HK-2 (cell line): ENCODE data around the gene UTP25.
A peak's percentile ranks its signal among the peaks of the same experiment; 100 is the strongest.

Source experiments
- DNase-seq: peaks from one replicate; pipeline ENCODE4 v3.0.0-alpha.2; 2018; ENCODE audit not compliant: unreplicated experiment

The UTP25 gene

DNA sequence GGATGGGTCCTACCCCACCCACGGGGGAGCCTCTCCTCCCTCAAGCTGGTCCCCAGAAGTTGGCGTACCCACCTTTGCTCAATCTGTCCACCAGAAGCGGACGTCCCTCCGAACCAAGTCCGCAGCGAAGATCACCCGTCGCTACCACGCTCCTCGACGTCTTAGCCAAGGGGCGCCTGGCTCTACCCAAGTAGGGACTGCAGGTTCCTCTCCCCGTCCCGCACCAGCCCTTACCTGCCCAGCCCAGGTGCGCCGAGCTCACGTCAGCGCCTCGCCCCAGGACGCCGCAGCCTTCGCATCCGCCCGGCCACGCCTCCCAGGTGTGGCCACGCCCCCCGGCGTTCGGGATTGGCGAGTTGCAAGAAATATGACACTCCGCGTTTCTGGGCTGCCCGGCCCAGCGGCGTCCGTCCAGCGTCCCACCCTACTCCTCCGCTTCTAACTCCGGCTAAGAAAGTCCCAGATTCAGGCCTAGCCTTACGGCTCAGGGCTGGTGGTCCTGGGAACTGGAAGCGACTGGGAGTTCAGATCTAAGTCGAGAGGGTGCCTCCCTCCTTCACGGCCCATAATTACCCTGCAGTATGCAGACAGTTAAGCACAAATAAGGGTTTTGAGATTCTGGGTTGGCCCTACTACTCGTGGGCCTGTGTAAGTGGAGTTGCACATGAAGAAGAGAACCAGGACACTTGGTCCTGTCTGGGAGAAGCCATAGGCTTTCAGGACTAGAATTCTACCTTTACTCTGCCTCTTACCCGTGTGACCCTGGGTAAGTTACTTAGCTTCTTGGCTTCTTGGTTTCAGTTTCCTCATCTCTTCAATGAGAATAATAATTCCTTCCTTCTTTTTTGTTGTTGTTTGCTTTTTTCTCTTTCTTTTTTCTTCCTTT, 21.7 kb upstream of the UTP25 start, which contains the start of gene IRF6:
IRF6 (minus strand) TSS at position 268 of the 886 bp plus-strand sequence. CDS start 4,729 bp downstream, outside the sequence.
- DNase-seq, result peak; percentile 87

- DNase-seq, result no peak
Observed at GRCh38 chr1:209807509-209807908, 20.3 kb upstream of the UTP25 start.

- DNase-seq, result peak; percentile 85
Observed at GRCh38 chr1:209808059-209808581, 19.7 kb upstream of the UTP25 start.

DNA sequence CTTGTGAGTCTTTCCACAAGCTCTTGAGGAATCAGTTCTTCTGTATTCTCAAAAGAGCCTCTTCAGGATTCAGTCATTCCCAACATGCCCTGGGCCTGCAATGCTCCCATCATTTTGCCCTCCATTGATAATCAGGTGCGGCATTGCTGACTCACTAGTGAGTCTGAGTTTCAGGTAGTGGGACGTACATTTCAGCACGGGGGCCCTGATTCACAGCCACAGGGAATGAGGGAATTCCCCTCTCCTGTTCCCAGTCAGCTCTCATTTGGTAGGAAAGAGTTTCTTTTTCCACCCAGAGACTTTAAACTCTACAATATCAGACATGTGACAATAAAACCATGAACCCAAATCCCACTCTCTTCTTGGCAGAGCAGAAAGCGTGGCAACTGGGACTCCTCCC, 18.2 kb upstream of the UTP25 start:
- DNase-seq, result peak; percentile 60

- DNase-seq, result no peak
Observed at GRCh38 chr1:209810783-209811182, 17.0 kb upstream of the UTP25 start.

DNA sequence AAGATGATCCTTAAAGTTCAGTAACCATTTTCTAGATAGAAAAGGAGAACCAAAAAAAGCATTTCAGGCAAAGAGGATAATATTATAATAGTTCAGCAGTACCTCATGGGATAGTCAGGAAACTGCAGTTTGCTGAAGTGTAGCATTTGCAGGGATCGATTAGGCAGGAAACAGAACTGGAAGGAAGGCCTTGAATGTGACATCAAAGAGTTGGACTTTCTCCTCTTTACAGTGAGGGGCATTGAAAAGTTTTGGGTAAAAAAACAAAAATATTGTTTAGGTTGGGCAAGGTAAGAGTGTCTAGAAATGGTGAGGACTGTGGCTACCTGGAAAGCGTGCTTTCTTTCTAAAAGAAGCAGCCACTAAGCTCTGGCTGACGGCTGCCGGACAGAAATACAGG, 13.9 kb upstream of the UTP25 start:
- DNase-seq, result no peak

GRCh38 chr1:209815490-209815889, 12.3 kb upstream of the UTP25 start:
- no peak for DNase-seq

GRCh38 chr1:209815931-209816341, 11.8 kb upstream of the UTP25 start:
- DNase-seq, result no peak

- DNase-seq, result no peak
Observed at GRCh38 chr1:209816923-209817322, 10.8 kb upstream of the UTP25 start.

GRCh38 chr1:209817691-209818090, 10.1 kb upstream of the UTP25 start:
- DNase-seq, result no peak

DNA sequence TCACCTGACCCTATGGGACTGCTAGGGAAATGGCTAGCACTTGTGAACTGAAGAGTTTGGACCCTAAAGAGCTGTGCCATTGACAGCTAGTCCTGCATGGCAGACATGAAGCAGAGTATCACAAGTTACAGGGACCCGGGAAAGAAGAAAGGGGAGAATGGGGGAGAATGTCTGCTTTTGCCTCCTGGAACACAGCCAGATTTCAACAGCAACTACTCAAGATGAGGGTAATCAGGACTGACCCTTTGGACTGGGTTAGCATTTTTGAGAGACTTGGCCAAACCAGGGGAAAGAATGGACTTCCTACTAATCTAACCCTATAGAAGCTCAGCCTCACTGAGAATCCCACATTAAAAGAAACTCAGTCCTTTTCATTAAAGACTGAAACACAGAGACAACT, 8.7 kb upstream of the UTP25 start:
- no peak for DNase-seq

GRCh38 chr1:209820986-209821385, 6.8 kb upstream of the UTP25 start:
- no peak for DNase-seq

GRCh38 chr1:209822706-209823105, 5.1 kb upstream of the UTP25 start:
- DNase-seq, result no peak

GRCh38 chr1:209823143-209824041, 4.4 kb upstream of the UTP25 start:
- DNase-seq, result no peak

DNA sequence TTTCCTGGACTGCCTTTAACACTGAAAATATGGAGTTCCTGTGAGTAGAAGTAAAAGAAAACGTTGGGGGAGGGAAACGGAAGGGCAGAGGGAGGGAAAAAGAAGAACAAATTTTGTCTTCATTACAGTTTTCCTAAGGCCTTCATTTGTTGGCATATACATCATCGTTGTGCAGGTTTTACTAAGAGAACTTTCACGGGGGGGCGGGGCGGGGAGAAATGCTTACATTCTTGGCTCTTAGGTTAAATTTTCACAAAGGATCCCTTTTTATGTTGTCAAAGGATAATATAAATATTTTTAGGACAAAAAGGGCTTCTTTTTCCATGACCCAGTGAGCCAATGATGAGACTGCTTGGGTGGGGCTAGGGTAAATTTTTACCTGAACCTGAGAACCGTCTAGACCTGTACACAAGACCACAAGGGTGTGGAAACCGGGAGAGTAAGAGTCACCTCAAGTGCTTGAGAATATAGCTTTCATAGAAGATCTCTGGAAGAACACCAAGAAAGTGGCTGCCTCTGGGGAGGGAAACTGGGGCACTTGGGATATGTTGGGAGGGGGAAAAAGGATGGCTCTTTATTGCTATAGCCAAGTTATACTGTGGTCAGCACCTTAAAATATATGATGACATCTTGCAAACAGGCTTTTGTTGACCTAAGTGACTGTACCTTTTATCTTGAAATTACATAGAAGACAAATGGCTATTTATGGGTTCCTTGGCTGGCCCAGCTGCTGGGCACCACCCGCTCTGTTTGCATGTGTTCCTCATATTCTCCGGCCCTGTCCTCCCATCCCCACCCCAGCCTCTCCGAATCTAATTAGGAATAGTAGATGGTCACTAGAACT, 2.0 kb upstream of the UTP25 start:
- no peak for DNase-seq

- DNase-seq, result no peak
Observed at GRCh38 chr1:209829716-209830115, 1.9 kb downstream of the UTP25 start.

DNA sequence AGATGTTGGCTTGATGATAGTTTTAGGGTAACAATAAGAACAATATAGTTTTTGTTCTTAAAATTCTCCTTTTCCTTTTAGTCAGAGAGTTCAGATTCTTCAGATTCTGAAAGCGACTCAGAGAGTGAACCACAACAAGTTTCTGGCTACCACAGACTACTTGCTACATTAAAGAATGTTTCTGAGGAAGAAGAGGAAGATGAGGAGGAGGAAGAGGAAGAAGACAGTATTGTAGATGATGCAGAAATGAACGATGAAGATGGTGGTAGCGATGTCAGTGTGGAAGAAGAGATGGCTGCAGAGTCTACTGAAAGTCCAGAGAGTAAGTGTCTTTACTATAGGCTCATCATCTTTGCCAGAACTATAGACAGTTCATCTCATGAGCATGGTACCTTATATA, 3.0 kb downstream of the UTP25 start:
- no peak for DNase-seq

GRCh38 chr1:209831615-209832014, 3.8 kb downstream of the UTP25 start:
- DNase-seq, result no peak

- DNase-seq, result no peak
Observed at GRCh38 chr1:209835782-209836298, 8.1 kb downstream of the UTP25 start.

DNA sequence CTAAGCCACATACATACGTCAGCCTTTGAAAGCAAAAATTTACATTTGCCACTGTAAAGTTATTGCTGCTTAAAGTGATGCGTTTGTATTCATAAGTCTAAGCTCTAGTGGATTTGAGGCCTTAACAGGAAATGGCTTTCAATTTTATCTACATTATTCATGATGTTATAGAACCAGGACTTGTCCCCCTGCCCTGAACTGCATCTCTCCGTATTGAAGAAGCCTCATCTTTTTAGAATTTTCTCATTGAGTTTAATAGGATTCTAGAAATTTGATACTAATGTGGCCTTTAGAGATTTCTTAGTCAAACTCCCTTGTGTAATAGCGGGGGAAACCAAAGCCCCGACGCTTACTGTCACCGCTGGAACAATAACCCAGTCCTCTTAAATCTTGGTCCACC, 9.9 kb downstream of the UTP25 start:
- no peak for DNase-seq

- no peak for DNase-seq
Observed at GRCh38 chr1:209838537-209838936, 10.8 kb downstream of the UTP25 start.
